Suprapubic skin (tissue), 4 donors: Measurements from ENCODE around the gene NRG3. TPM values are rescaled to one million over a fixed set of nuclear protein-coding genes. Genes with fewer than 3 reads are reported as not detected.
"Not testable (repeated sequence)": the region's sequence is repeated elsewhere in the genome, so short reads cannot be mapped to it uniquely, and the experiment has no call there.

ENCODE experiments used
- DNase-seq, 2 donors: peaks; one replicate each; pipeline ENCODE4 v3.0.0-alpha.2; 2019; ENCODE audit warnings: low spot score in 2 of 2
- H3K27ac ChIP-seq: fragments of 200-600 bp; sonication (generic); one replicate; pipeline ENCODE4 v1.5.1; 2019
- H3K27me3 ChIP-seq: fragments of 200-600 bp; sonication (generic); one replicate; pipeline ENCODE4 v1.5.1; 2019
- H3K36me3 ChIP-seq: fragments of 200-600 bp; sonication (generic); one replicate; pipeline ENCODE4 v1.5.1; 2019
- H3K4me1 ChIP-seq: fragments of 200-600 bp; sonication (generic); one replicate; pipeline ENCODE4 v1.5.1; 2019
- H3K4me3 ChIP-seq: fragments of 200-600 bp; sonication (generic); one replicate; pipeline ENCODE4 v1.5.1; 2019; ENCODE audit warnings: mild to moderate bottlenecking
- H3K9me3 ChIP-seq: fragments of 200-600 bp; sonication (generic); one replicate; pipeline ENCODE4 v1.5.1; 2019
- EP300 ChIP-seq: sonication (generic); formaldehyde crosslinking; IDR thresholded peaks from one replicate; pipeline ENCODE4 v1.6.1; 2017; ENCODE audit warnings: antibody characterized with exemption
- POLR2A ChIP-seq, 2 donors: fragments of 450-650 bp; IDR thresholded peaks; one replicate each; pipeline ENCODE4 v1.6.1; 2017; ENCODE audit warnings: antibody characterized with exemption in 2 of 2, mild to moderate bottlenecking in 2 of 2, moderate library complexity in 2 of 2
- POLR2AphosphoS5 ChIP-seq, 3 donors: sonication (generic); formaldehyde crosslinking; IDR thresholded peaks; one replicate each; pipeline ENCODE4 v1.6.1; 2017; ENCODE audit warnings: antibody characterized with exemption in 3 of 3
- WGBS: methylation state at CpG from one replicate; pipeline ENCODE4 v1.1.5; 2018; 5-methylcytosine and 5-hydroxymethylcytosine counted together
- total RNA-seq, 4 donors: library from RNA; depleted of rRNA; stranded (reverse); fragments of >200 nt; gene quantifications; one replicate each; pipeline ENCODE4 v1.1.0, GENCODE V29; 2016
- TF ChIP-seq, protein P1 (sequence below), 2 donors: fragments of 200-600 bp in 1 of 2; fragments of 450-650 bp in 1 of 2; sonication (generic) in 1 of 2; IDR thresholded peaks; one replicate each; pipeline ENCODE4 v1.5.1; 2016 to 2019; ENCODE audit warnings: antibody characterized with exemption in 2 of 2, mild to moderate bottlenecking in 1 of 2, moderate library complexity in 1 of 2

NRG3 gene
- total RNA-seq, 4 donors from 2014 or later, result 0.65 to 3.5 (median 1.3) TPM

DNA sequence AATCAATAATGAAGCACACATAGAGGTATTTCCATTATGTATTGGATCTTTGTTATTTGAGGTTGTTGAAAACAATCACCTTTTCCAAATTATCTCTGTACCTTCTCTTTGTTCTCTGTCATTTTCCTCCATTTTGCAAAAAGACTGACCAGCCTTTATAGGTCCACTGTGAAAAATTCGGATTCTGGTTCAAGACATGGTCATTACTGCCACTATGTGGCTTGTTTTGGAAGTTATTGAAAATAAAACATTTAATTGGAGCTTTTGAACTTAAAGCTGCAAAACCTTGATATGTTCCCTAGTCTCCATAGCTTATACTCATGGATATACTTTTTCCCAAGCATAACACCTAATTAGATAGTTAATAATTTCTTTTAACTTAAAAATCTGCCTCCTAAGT is 1094.4 kb downstream of the NRG3 start:
- Histone ChIP-seq H3K9me3 (no peaks in the 10 kb centered on the region), H3K4me1 (no peaks in the 10 kb centered on the region), H3K27me3 (no peaks in the 10 kb centered on the region), H3K27ac (no peak overlapping the region), H3K4me3 (no peak overlapping the region), H3K36me3 (no peaks in the 10 kb centered on the region)
- TF ChIP-seq, protein P1, sequence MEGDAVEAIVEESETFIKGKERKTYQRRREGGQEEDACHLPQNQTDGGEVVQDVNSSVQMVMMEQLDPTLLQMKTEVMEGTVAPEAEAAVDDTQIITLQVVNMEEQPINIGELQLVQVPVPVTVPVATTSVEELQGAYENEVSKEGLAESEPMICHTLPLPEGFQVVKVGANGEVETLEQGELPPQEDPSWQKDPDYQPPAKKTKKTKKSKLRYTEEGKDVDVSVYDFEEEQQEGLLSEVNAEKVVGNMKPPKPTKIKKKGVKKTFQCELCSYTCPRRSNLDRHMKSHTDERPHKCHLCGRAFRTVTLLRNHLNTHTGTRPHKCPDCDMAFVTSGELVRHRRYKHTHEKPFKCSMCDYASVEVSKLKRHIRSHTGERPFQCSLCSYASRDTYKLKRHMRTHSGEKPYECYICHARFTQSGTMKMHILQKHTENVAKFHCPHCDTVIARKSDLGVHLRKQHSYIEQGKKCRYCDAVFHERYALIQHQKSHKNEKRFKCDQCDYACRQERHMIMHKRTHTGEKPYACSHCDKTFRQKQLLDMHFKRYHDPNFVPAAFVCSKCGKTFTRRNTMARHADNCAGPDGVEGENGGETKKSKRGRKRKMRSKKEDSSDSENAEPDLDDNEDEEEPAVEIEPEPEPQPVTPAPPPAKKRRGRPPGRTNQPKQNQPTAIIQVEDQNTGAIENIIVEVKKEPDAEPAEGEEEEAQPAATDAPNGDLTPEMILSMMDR (IDR thresholded peaks at IDR 0.05), result peak in 1 of 2 donors; percentile 6
- TF ChIP-seq EP300, result no peak
- no peak for TF ChIP-seq POLR2A (IDR thresholded peaks at IDR 0.05)
- DNase-seq, result no peak
- 37% methylated on average over 1 of the region's 1 CpG for WGBS

DNA sequence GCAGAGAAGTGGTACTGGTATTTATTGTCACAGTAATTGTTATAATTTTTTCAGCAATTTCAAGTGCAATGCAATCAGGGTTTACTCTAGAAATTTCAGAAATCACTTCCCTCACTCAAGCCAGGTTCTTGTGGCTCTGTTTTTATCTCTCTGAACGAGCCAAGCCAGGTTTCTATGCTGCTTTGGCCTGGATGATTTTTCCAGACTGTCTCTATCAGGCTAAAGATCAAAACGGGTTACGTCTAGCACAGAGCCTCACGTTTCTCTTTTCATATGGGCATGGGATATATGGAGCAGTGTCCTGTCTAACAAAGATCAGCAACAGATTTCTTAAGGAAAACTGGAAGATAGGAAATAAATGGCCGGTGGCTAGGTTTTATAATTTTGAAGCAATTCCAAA is 1105.3 kb downstream of the NRG3 start:
- DNase-seq, result no peak
- no peak overlapping the region for H3K4me3 ChIP-seq
- WGBS, result 59% methylated on average over 5 of the region's 5 CpGs

GRCh38 chr10:82981137-82981723 is 1106.2 kb downstream of the NRG3 start:
- H3K4me1 ChIP-seq, result no peaks in the 10 kb centered on the region
- no peak overlapping the region for H3K27ac ChIP-seq
- 63% methylated on average over 6 of the region's 6 CpGs for WGBS
- no peak overlapping the region for H3K4me3 ChIP-seq
- H3K27me3 ChIP-seq, result no peaks in the 10 kb centered on the region
- TF ChIP-seq, protein P1 (IDR thresholded peaks at IDR 0.05), result no peak
- TF ChIP-seq POLR2AphosphoS5 (IDR thresholded peaks at IDR 0.05) (no peak), EP300 (no peak), POLR2A (IDR thresholded peaks at IDR 0.05) (no peak)
- DNase-seq, result no peak
- H3K9me3 ChIP-seq, result no peaks in the 10 kb centered on the region
- H3K36me3 ChIP-seq, result no peaks in the 10 kb centered on the region

More for the DNA sequence above, 1105.3 kb downstream of the NRG3 start:
- Histone ChIP-seq H3K27me3 (no peaks in the 10 kb centered on the region), H3K27ac (no peak overlapping the region), H3K4me1 (no peaks in the 10 kb centered on the region), H3K36me3 (no peaks in the 10 kb centered on the region), H3K9me3 (no peaks in the 10 kb centered on the region)
- TF ChIP-seq POLR2AphosphoS5 (IDR thresholded peaks at IDR 0.05) (no peak), POLR2A (IDR thresholded peaks at IDR 0.05) (no peak), EP300 (no peak)
- TF ChIP-seq, protein P1 (IDR thresholded peaks at IDR 0.05), result no peak

DNA sequence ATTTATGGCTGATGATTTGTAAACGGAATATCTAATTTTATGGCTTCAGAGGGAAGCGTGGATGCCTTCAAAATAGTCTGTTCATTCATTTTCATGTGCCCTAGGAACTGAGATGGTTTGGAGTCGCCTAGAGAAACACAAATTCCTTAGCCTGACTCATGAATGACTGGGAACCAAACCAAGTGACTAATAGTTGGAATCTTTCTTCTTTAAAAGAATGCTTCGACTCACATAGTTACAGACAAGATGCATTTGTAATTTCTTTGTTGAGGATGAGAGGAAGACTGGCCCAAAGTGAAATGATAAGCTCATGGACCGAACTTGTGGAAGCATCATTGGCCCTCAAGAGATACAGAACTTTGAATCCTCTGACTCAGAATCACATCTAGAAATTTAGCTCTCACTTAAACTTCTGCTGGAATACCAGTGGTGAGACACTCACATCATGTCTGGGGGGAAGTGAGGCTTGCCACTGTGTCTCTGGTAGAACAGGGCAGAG is 1107.2 kb downstream of the NRG3 start:
- TF ChIP-seq POLR2A (IDR thresholded peaks at IDR 0.05), result no peak
- TF ChIP-seq EP300, result no peak
- no peak for TF ChIP-seq POLR2AphosphoS5 (IDR thresholded peaks at IDR 0.05)
- TF ChIP-seq, protein P1 (IDR thresholded peaks at IDR 0.05), result no peak
- H3K27me3 ChIP-seq, result no peaks in the 10 kb centered on the region
- 19% methylated on average over 5 of the region's 5 CpGs for WGBS
- H3K9me3 ChIP-seq, result no peaks in the 10 kb centered on the region
- H3K36me3 ChIP-seq, result no peaks in the 10 kb centered on the region
- DNase-seq, result no peak
- no peak overlapping the region for H3K27ac ChIP-seq
- H3K4me3 ChIP-seq, result no peak overlapping the region
- no peaks in the 10 kb centered on the region for H3K4me1 ChIP-seq

- no peak overlapping the region for H3K27ac ChIP-seq
- H3K4me3 ChIP-seq, result no peak overlapping the region
- no peaks in the 10 kb centered on the region for H3K4me1 ChIP-seq
- H3K36me3 ChIP-seq, result no peaks in the 10 kb centered on the region
- no peak for DNase-seq
- no peaks in the 10 kb centered on the region for H3K27me3 ChIP-seq
- no peaks in the 10 kb centered on the region for H3K9me3 ChIP-seq
- WGBS, result 94% methylated on average over 10 of the region's 10 CpGs
- TF ChIP-seq POLR2A (IDR thresholded peaks at IDR 0.05), result no peak
- no peak for TF ChIP-seq EP300
- no peak for TF ChIP-seq POLR2AphosphoS5 (IDR thresholded peaks at IDR 0.05)
- TF ChIP-seq, protein P1 (IDR thresholded peaks at IDR 0.05), result no peak
Observed at GRCh38 chr10:82986216-82986615, 1111.2 kb downstream of the NRG3 start.

DNA sequence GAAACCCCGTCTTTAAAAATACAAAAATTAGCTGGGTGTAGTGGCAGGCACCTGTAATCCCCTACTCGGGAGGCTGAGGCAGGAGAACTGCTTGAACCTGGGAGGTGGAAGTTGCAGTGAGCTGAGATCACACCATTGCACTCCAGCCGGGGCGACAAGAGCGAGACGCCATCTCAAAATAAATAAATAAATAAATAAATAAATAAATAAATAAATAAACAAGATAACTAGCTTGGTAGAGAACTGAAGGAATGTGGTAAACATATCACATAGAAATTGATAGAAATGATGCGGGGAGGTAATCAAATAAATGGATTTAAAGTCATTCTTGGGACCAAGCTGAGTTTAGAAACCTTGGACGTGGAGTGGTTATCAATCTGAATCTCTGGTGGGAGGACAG is 1131.5 kb downstream of the NRG3 start:
- not testable (repeated sequence) for H3K36me3 ChIP-seq, H3K4me3 ChIP-seq, H3K27ac ChIP-seq, DNase-seq, H3K27me3 ChIP-seq, H3K4me1 ChIP-seq, H3K9me3 ChIP-seq
- WGBS, result 86% methylated on average over 8 of the region's 8 CpGs
